ENCODE data around the gene PSMD5.
A peak's percentile ranks its signal among the peaks of the same experiment; 100 is the strongest.
"Not testable (repeated sequence)": the region's sequence is repeated elsewhere in the genome, so short reads cannot be mapped to it uniquely, and the experiment has no call there.

Gene PSMD5

DNA sequence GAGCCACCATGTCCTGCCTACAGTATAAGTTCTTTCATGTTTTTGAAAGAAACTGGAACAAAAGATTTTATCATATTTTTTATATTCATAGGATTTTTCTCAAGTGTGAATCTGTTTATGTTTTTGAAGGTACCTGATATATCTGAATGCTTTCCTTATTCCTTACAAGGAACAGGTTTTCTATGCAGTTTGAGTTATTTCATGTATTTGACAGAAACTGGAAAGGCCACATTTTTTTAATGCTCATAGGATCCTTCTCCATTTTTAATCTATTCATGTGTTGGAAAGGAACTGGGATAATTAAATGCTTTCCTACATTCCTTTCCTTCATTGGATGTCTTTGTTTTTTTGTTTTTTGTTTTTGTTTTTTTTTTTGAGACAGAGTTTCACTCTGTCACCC lies 33.8 kb downstream of the PSMD5 start:
- no peak for DNase-seq (ENCODE audit: low read depth in 2 of 3, low spot score in 1 of 3)

DNA sequence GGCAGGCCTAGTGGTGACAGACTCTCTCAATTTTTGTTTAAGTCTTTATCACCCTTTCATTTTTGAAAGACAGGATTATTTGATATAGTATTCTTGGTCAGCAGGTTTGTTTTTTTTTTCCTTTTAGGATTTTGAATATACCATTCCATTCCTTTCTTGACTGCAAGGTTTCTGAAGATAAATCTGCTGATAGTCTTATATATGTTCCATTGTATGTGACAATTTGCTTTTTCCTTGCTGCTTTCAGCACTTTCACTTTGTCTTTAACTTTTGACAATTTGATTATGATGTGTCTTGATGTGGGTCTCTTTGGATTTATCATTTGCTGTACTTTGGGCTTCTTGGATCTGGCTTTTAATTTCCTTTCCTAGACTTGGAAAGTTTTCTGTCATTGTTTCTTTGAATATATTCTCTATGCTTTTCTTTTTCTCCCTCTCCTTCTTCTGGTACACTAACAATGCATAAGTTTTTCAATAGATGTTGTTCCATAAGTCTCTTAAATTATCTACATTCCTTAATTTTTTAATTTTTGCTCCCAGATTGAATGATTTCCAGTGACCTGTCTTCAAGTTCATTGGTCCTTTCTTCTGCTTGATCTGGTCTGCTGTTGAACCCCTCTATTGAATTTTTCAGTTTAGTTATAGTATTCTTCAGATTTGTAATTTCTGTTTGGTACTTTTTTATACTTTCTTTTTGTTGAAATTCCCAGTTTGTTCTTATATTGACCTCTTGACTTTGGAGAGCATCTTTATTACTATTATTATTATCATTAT lies 34.9 kb downstream of the PSMD5 start:
- DNase-seq (ENCODE audit: low read depth in 2 of 3, low spot score in 1 of 3): no peak

DNA sequence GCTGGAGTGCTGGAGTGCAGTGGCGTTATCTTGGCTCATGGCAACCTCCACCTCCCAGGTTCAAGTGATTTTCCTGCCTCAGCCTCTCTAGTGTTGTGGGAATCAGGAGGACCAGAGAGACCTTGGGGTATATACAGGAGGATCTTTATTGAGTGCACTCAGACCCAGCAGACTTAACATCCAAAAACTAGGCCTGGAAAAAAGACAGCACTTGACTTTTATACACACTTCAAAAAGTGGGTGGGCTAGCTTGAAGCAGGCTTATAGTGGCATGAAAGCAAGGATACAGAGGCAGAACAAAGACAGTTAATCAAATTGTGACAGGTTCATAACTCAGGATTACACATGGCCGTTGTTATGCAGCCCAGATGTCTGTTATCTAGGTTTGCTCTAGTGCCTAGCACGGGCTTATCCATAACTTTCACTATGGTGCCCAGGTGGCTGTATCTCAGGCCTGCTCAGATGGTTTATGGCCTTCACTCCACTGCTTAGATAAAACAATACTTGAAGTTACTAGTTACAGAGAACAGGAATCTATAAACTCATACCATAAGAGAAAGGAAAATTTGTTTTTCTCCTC lies 37.8 kb downstream of the PSMD5 start:
- not testable (repeated sequence) for DNase-seq (ENCODE audit: low read depth in 2 of 3, low spot score in 1 of 3)

DNA sequence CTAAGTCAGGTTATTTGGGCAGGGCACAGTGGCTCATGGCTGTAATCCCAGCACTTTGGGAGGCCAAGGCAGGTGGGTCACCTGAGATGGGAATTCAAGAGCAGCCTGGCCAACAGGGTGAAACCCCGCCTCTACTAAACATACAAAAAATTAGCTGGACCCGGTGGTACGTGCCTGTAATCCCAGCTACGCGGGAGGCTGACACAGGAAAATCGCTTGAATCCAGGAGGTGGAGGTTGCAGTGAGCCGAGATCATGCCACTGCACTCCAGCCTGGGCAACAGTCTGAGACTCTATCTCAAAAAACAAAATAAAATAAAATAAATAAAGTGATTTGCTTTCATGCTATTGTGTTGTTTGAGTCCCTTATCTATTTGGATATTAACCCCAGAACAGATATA lies 41.3 kb downstream of the PSMD5 start:
- no peak for DNase-seq (ENCODE audit: low read depth in 2 of 3, low spot score in 1 of 3)

DNA sequence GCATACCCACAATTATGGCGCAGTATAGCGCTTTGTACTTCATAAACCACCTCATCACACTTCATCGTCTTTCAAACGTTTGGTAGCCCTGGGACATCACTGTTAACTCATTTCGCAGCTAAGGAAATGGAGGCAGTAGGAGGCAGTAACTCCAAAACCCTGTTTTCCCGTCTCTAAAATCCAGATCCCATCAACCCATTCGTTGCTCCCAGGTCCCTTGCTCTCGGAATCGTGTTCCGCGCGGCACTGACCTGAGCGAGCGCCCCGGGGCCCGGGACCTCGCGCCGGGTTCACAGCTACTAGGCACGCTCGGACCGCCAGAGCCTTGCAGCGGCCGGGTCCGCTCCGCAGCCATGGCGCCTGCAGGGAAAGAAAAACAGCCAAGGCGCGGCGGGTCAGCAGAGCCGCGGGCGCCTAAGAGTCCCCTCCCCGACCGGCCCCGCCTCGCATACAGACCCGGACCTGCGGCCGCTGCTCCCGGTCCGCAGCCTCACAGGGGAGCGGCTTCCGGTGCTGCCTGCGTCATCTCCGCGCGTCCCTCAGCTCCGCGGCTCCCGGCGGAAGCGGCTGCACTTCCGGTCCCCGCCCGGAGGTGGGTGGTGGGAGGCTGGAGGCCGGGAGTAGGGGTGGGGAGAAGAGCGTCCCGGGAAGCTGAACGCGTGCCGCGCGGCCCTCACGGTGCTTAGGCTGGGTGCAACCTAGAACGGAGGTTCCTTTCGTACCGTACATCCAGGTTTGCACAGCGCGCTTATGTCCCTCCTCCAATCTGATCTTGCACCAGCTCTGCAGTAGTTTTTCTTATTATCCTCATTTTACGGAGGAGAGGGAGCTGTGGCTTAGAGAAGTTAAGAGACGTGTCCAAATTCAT lies 49.6 kb downstream of the PSMD5 start, which contains the start of gene FBXW2:
Gene FBXW2 (minus strand): TSS at position 519 of the 868 bp plus-strand sequence. CDS start 5,158 bp downstream, outside the sequence.
- DNase-seq (ENCODE audit: low read depth in 2 of 3, low spot score in 1 of 3): peak; percentile 85 to 94 (median 86)

DNA sequence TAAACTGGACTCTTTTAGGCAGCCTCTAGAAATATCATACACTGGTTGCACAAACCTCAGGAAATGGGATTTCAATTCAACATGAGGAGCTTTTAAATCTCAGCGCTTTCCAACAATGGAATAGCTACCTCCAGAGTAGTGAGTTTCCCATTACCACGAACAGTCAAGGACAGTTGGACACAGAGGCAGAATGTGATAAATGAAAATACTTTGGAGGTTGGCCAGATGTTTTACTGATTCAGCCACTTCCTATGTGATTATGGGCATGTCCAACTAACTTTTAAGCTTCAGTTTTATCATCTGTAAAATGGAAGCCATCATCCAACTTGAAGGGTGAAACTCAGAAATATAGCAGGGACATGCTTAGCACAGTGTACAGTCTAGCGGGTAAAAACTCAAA lies 51.6 kb downstream of the PSMD5 start:
- no peak for DNase-seq (ENCODE audit: low read depth in 2 of 3, low spot score in 1 of 3)

DNA sequence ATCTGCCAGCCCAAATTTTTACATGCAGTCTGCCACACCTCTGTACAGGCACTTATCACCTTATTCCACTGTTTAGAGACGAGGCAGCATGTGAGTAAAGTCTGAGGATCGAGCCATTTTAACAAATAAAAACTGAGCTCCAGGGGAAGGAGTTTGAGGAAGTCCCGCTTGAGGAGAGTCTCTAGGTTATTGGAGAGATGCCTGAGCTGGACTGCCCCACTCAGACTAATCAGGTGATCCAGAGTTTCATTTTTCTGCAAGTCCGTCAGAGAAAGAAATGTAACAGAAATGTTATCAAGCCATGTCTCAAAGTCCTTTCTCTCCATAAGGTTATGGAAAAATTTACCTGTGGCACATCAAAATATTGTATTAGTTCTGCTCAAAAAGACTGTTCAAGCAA lies 54.8 kb downstream of the PSMD5 start:
- no peak for DNase-seq (ENCODE audit: low read depth in 2 of 3, low spot score in 1 of 3)

DNA sequence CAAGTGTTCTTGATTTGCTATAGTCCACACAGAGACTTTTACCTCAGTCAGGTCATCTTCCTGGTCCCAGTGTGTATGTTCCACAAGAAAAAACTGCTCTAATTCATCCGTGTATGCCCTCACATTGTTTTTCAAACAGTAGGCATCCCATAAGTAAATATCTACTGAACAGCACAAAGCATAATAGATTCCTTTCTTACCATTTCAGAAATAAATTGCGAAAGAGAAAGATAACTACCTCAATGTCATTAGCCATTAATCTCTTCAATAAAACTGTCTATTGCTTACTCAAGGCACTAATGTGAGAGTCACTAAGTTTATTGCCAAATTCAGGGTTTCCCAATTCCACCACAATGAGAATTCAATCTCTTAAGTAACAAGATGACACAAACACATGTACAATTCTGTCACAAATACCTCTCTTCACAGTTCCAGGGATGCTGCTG lies 59.1 kb downstream of the PSMD5 start:
- no peak for DNase-seq (ENCODE audit: low read depth in 2 of 3, low spot score in 1 of 3)

DNA sequence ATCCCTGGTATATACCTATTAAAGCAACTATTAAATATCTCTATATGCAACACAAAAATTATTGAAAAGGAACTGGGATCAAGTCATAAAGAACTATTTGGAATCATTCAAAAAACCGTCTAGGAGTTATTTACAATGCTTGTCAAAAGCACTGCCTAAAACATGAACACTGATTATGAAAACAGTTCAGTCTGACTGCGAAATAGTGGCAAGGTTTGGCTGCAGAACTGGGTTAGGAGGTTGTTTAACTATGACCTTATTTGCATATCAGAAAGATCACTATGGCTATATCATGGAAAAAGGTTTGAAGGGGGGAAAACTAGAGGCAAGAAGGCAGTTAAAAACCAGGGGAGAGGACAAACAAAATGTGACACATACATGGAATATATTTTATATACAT lies 61.5 kb downstream of the PSMD5 start:
- no peak for DNase-seq (ENCODE audit: low read depth in 2 of 3, low spot score in 1 of 3)

DNA sequence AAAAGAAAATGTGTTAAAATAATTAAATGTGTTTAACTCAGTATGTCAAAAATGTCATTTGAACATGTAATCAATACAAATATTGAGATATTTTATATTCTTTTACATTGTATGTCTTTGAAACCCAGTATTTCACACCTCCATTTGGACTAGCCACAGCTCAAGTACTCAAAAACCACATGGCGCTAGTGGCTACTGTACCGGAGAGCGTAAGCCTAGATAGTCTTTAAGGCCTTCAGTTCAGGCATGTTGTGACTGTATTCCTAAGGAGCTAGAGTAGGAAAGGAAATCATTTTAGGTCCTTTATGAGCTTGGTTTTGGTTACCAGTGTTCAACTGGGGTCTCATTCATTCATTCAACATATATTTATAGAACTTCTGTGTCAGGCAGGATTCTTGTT lies 62.4 kb downstream of the PSMD5 start:
- no peak for DNase-seq (ENCODE audit: low read depth in 2 of 3, low spot score in 1 of 3)

DNA sequence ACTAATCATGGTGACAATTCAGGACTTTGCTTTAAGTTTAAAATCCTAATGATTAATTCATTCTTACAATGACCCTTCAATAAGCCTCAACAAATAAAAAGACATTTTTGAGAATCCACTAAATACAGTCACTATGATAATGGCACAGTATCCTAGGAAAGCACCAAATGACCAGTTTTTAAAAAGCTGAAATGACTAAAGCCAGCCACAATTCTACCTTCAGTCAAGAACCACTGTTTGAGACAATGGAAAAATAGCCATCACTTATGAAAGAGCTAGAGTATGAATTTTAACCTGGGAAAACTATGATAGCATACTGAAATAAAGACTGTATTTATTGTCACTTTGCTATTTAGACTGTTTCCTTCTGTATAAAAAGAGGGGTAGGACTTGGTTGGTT lies 63.5 kb downstream of the PSMD5 start:
- no peak for DNase-seq (ENCODE audit: low read depth in 2 of 3, low spot score in 1 of 3)

DNA sequence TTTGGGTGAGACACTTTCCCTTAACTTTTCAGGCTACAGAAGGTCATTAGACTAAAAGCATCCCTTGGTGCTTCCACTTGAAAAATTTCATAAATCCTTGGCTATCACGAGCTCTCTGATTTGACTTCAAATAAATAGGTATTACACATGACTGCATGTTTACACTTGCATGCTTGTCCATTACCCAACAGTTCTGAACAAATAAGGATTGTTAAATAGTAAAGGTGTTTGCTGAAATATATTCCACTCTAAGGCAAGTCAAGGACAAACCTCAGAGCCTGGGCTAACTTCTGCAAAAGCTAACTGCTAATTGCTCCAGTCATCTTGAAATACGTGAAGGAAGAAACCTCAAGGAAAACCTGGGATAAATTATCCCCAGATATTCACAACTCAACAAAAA lies 64.0 kb downstream of the PSMD5 start:
- DNase-seq (ENCODE audit: low read depth in 2 of 3, low spot score in 1 of 3): no peak

DNA sequence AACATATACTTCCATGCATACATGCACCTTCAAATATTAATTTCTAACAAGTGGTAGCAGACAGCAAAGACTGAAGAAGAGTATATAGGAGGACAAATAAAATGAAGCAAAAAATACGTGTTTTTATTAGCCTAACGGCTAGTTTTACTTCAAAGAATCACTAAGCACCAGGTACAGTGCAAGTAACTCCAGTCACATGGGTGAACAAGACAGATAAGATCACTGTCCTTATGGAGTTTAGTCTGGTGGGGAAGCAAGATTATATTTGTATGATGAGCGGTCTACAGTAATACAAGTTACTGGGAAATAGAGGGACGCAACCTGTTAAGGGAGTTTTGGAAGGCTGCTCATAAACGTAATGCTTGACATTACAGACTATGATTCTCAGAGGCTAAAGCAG lies 65.5 kb downstream of the PSMD5 start:
- no peak for DNase-seq (ENCODE audit: low read depth in 2 of 3, low spot score in 1 of 3)

DNA sequence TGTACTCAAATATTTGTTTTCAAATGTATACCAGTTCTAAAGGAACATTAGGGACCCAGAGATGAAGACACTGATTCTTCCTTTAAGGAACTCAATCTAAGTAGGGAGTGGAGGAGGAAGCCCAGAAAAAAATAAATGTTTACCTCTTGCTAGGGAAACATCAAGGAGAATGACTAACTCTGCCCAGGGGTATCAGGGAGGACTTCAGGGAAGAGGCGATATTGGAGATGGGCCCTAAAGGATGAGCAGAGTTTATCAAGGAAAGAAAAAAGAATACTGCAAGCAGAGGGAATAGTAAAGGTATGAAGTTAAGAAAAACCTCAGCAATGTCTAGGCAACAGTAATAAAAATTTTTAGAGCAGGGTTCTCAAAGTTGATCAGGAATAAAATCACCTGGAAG lies 65.9 kb downstream of the PSMD5 start:
- no peak for DNase-seq (ENCODE audit: low read depth in 2 of 3, low spot score in 1 of 3)

DNA sequence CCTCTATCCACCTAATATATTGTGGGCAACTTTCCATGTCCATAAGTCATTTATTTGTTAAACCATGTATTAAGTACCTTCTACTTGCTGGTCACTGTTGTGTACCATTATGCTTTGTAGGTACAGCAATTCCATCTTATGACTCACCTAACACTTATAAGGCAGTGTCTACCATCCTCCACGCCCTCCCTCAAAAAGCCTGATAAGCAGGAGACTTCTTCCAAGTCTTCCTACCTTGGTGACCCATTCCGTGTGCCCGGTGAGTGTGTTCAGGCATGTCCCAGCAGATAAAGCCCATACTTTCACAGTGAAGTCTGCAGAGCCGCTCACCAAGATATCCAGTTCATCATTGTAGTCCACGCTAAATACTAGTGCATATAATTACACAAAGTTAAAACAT lies 66.9 kb downstream of the PSMD5 start:
- no peak for DNase-seq (ENCODE audit: low read depth in 2 of 3, low spot score in 1 of 3)

DNA sequence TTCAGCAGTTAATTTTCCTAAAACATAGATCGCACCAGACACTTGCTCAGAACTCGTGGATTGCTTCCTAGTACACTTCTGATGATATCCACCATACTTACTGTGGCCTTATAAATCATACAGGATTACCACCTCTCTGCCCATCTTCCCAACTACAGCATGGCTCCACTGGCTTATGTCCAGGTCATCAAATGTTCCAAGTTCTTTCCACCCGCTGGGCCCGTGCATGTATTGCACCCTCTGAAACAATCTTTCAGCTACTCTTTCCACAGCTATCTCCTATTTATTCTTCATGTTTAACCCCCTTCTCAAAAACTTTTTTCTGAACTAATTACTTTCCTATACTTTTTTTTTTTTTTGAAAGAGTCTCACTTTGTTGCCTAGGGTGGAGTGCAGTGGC lies 68.0 kb downstream of the PSMD5 start:
- no peak for DNase-seq (ENCODE audit: low read depth in 2 of 3, low spot score in 1 of 3)

DNA sequence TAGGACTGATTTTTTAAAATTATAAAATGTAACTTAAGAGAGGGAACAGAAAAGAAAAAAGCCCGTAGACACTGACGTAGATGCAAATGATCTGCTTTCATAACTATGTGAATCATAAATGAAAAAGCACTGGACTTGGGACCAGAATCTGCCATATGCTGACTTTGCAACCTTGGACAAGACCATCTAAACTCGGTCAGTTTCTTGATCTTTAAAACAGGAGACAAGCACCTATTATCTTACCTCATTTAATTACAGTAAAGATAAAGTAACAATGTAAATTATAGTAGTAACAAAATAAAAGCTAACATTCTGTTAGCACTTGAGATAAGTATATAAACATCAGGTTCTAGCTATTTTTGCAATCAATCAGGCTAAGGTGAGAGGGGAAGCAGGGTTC lies 69.5 kb downstream of the PSMD5 start:
- no peak for DNase-seq (ENCODE audit: low read depth in 2 of 3, low spot score in 1 of 3)

DNA sequence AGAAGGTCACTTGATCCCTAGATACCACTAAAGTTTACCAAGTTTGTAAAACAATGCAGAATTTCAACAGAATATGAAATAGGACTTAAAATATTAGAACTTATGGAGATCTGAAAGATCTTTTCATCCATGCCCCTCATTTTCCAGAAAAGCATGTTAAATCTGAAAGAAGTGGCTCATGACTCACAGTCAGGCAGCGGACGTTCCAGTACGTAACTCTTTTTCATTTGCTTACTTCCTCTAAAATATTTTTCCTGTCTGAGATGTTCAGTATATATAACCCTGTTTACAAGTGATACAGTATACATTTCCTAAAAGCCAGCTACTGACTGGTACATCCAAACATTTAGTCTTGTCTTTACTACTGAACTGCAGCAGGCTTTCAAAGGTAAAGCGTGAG lies 71.8 kb downstream of the PSMD5 start:
- DNase-seq (ENCODE audit: low read depth in 2 of 3, low spot score in 1 of 3): no peak

DNA sequence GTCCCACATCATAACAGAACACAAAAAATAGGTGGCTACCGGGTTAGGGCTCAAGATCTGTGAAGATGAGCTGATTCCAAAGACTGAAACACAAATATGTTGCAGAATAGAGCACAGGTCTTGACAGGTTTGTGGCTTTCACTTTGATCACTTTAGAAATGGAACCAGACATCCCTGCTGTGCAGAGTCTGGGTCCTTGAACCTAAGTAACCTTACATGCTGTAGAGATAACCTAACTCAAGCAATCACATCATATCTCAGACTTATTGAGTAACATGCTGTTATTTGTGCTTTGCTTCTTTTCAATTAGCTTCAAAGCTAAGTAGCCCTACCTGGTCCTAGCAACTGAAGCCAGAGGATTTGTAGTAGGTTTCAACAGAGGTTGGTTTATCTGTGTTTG lies 73.8 kb downstream of the PSMD5 start:
- no peak for DNase-seq (ENCODE audit: low read depth in 2 of 3, low spot score in 1 of 3)

DNA sequence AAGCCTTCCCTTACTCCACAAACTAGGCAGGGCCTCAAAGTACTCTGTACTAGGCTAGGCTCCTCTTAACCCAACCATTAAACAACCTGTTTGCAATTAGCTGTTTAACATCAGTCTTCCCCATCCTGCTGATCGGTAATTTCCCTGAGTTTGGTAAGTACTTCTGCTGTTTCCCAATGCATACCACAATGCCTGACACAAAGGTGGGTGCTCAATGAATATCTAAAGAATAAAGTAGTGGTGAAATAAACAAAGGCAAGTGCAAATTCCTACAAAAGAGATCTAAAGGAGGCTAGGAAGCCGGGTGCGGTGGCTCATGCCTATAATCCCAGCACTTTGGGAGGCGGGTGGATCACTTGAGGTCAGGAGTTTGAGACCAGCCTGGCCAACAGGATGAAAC lies 74.5 kb downstream of the PSMD5 start:
- no peak for DNase-seq (ENCODE audit: low read depth in 2 of 3, low spot score in 1 of 3)

DNA sequence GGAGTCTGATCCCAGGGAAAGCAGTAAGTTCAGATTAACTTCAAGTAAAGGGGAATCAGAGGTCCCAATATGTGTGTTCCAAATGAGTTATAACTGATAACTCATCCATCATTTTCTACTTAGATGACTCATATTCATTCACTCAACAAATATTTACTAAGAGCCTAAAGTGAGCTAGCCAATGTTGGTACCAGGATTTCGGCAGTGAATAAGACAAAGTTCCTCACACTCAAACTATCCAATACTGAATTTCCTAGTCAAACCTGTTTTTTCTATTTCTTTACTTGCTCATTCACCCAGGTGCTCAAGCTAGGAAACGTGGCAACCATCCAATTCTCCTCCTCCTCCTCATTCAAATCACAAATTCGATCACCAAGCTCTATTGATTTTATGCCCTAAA lies 75.3 kb downstream of the PSMD5 start:
- DNase-seq (ENCODE audit: low read depth in 2 of 3, low spot score in 1 of 3): no peak

Data from stimulated activated CD4-positive, alpha-beta T cell treated with anti-CD3 and anti-CD28 coated beads, Interleukin-12 subunit alpha, Interleukin-12 subunit beta, amount 100 ng/mL, for 48 hours (primary cell).